B cell (primary cell): ENCODE measurements around the gene ZNF281.

Experiments
- CTCF ChIP-seq: fragments of 200-600 bp; IDR thresholded peaks from one replicate; pipeline ENCODE4 v1.8.0; 2022; ENCODE audit warnings: antibody characterized with exemption, mild to moderate bottlenecking
- EZH2 ChIP-seq: IDR thresholded peaks from 2 replicates; pipeline ENCODE4 v1.6.1; 2012; ENCODE audit warnings: borderline replicate concordance, low read depth, mild to moderate bottlenecking, moderate library complexity, low read length; ENCODE audit not compliant: insufficient read depth, poor library complexity, severe bottlenecking

GRCh38 chr1:200422211-200422610 is 12.4 kb upstream of the ZNF281 start:
- TF ChIP-seq CTCF, result no peak
- TF ChIP-seq EZH2, result no peak
